ENCODE results near the gene IL36B.

DNA sequence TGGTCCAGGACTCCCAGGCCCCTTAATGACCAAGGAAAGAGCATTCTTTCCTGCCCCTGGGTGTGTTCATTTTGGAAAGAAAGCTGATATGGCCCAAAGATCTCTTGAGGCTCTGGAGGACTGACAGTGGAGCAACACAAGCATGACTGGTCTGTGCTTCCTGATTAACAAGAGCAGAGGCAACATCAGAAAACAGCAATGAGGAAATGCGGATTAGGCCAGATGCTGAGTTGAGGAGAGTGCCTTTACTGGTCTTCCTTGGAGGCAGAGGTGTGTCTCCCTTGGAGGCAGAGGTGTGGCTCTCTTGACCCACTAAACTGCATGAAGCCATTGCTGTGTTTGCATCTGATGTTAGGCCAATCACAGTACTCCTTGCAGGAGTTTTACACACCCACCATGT is 19.9 kb downstream of the IL36B start:
- TF ChIP-seq POLR2A (IDR thresholded peaks at IDR 0.05), result no peak
- no peak for TF ChIP-seq CTCF (IDR thresholded peaks at IDR 0.05)
